Stimulated activated CD8-positive, alpha-beta memory T cell treated with anti-CD3 and anti-CD28 coated beads, Interleukin-7, amount 100 ng/mL, for 24 hours (primary cell): Measurements from ENCODE around the gene MTMR4.
"Not testable (repeated sequence)": the region's sequence is repeated elsewhere in the genome, so short reads cannot be mapped to it uniquely, and the experiment has no call there.

Experiments
- DNase-seq: peaks from one replicate; pipeline ENCODE4 v3.0.0-alpha.2; 2020; ENCODE audit warnings: low read depth

The MTMR4 gene

DNA sequence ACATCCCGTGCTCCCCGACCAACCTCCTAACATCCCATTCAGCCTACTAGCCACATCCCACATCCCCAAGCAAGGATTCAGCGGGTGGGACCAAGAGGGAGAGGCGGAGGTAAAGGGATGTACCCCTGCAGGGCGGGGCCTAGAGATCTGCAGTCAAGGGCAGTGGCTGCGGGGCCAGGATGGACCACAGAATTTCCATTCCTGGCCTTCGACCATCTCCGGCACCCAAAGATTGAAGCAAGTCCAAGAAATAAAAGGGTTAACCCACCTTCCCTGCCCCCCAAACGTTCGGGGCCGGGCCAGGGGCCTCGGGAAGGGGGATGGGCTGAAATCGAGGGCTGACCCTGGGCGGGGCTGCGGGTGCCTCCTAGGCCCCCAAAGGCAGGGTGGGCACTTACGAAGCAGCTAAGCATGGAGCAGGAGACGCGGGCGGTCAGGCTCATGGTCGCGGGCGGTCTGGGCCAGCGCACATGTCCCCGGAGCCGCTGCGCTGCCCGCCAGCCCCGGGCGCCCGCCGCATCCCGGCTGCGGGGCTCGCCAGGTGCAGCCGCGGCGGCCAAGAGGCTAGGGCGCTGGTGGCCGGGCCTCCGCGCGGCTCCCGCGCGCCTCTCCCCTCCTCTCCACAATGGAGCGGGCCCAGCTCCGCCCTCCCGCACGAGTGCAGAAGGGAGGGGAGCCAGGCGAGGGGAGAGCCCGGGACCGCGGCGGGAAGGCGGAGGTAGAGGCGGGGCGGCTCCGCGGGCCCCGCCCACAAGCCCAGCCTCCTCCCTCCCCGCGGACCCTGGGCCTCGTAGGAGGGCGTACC, at the start of gene MTMR4:
Gene MTMR4, minus strand, starts transcription at position 674 of the 805 bp plus-strand sequence. Its CDS starts 231 bp downstream, at position 443.
- peak; percentile 49 for DNase-seq

DNA sequence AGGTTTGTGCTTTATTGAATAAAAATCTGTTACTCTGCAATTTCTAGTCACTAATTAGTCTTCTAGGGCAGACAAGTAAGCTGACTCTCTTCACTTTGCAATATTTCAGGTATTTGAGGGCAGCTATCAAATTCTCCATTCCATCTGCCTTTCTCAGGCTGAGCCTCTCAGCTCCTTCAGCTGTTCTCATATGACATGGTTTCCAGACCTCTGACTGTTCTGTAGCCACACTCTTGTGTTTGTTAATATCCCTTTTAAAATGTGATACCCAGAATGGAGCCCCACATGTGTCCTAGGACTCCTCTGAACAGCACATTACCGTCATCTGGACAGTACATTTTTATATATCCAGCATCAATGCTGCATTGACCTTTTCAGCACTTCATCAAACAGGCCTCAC, 46.1 kb upstream of the MTMR4 start:
- DNase-seq, result no peak

DNA sequence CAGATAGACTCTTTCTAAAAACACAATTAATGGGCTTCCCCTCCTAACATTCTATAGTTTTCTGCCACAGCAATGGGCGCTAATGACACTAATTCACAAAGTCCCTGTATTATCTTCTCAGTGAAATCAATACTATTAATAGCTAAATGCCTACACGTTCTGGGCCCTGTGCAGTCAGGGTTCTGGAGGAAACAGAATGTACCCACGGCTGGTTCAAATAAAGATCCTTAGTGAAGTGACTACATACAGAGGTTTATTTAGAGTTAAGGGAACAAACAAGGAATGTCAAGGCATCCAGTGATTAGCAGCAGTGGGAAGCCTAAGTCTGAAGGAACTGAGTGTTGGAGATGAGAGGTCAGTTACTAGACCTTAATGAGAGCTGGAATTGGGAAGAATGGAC, 43.5 kb upstream of the MTMR4 start:
- no peak for DNase-seq

DNA sequence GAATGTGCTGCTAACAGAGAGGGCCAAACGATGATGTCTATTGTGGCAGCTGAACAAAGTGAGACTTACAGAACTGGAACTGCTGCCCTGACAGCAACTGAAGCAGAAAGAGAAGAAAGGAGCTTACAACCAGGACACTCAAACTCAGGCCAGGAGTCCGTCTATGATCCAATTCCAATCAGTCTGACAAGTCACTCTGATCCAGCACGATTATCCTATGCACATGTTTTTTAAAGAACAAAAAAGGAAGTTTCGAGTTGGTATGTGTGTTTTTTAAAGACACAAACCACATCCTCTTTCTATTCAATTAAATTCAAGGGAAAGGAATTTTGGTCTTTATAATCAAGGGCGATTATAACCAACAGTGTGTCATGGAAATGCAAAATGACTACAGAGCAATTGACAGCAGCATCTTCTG, 42.4 kb upstream of the MTMR4 start:
- no peak for DNase-seq

DNA sequence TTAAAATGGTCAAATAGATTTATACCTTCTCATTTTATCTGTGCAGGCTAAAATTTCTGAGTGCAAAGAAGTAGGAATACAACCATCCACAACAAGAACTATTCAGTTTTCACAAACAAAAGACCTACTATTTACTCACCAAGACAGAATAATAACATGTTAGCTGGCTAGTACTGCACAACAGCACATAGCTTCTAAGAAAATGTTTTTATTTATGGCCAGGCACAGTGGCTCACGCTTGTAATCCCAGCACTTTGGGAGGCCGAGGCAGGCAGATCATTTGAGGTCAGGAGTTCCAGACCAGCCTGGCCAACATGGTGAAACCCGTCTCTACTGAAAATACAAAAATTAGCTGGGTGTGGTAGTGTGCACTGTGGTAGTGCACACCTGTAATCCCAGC, 40.7 kb upstream of the MTMR4 start:
- DNase-seq, result not testable (repeated sequence)

DNA sequence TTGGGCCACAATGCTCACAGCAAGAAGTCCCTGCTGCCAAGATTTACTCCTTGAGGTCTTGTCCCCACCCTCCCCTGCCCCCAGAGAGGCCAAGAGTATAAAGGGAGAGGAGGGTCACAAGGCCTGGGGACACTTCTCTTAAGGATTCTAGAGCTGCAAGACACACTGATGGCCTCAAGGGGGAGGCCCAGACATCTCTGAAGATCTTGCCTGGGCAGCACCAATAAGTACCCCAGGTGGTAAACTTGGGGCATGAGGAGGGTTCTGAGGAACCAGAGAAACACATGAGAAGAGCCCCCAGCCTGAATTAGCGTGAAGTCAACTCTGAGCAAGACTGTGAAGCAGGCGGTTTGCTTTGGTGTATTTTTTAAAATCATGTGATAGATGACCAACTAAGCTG, 26.8 kb upstream of the MTMR4 start:
- no peak for DNase-seq

DNA sequence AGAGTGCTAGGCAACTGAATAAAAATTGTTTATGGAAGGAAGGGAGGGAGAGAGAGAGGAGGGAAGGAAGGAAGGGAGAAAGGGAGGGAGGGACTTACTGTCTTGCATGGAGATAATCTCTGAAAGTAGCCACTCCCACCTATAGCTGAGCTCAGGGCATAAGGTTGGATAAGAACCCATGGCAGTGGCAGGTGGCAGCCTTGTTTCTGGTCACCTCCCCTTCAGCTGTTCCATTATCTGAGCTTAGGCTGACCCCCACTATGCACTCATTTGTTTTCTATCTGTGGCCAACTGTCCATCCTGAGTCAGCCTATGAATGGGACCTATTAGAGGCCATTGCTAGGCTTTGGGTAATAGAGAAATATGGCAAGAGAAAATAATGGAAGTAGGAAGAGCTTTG, 25.3 kb upstream of the MTMR4 start:
- no peak for DNase-seq

DNA sequence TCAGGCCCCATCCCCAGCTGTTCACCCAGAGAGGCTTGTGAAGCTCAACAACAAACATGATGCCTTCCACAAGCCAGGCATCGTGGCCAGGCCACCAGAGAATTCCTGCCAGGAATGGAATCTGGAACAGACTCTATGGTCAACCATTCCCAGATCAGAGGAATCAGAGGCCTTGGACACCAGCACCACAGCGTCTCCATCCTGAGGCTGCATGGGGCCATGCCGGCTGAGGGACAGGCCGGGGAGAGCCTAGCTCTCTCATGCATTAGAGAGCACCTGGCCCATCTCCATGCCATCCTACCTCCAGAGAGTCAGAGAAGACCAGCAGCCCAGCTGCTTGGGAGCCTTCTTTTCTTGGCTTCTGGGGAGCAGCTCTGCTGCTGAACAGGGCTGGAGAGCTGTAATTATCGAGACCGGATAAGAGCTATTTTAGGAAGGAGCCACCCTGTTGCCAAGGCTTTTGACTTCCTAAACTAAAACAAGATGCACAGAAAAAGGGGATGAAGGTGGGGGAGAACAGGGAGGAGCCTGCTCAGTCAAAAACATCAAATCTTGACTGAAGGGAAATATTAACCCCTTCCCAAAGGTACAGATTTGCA, 24.5 kb upstream of the MTMR4 start:
- no peak for DNase-seq

DNA sequence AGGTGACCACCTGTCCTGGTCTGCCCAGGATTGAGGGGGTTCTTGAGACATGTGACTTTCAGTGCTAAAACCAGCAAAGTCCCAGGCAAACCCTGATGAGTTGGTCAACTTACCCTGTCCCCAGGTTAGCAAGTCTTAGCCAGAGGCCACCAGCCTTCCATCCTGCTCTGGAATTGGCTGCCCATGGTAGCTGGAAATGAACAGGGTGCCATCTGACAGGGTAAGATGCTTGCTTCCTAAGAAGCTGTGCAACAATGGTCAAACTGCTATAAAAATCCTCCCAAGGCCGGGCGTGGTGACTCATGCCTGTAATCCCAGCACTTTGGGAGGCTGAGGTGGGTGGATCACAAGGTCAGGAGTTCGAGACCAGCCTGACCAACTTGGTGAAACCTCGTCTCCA, 22.8 kb upstream of the MTMR4 start:
- DNase-seq, result no peak

DNA sequence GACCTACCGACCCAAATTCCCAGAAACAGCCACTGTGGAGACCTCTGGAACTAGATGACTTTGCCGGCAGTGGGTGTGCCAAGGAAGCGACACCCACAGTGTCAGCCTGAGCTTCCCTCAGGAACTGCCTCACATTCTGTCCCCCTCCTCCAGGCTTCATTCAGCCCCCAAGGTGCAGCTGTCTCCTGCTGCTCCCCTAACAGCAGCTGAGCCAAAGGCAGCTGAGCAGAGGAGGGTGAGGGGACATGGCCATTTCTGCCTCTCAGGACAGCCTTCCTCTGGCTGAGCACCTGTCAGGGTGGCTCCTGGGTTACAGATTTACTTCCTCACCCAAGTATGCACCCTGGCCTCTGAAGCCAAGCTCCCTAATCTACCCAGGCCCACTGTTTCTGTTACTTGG, 22.1 kb upstream of the MTMR4 start:
- no peak for DNase-seq

DNA sequence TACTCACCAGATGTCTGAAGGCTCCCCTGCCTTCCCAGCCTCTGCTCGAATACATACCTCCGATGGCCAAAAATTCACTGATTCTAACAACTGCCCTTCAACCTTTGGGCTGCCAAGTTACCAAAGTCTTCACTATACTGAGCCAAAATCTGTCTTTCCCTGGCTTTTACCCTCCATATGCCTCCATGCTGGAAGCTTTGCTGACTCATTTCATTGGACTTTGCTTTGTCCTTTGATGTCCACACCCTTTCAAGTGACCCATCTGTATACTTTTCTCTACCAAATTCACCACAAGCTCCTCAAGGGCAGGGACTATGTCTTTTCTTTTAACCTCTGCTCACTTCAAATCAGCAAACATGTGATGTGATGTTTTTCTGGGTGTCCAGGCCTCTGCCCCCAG, 21.0 kb upstream of the MTMR4 start:
- DNase-seq, result no peak

DNA sequence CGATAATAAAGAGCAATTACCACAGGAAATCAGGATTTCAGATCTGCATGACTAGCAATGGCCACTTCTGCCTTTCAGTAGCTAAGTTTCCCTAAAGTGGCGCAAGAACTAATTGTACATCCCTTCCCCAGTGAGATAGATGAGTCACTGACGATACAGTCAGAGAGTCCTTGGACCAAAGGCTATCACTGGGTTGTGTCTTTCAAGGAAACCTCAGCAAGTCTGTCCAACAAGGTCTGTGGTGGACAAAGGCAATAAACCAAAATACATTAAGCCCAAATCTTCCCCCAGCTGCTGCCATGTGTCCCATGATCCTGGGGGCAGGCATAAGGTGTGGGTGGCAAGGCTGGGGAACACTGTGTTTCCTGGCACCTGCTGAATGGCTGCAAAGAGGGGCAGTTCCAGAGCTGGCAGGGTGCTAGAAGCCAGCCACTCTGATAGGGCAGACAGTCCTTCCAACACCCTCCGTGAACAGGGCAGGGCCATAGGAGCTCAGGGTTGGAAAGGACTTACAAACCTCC, 20.5 kb upstream of the MTMR4 start:
- no peak for DNase-seq

DNA sequence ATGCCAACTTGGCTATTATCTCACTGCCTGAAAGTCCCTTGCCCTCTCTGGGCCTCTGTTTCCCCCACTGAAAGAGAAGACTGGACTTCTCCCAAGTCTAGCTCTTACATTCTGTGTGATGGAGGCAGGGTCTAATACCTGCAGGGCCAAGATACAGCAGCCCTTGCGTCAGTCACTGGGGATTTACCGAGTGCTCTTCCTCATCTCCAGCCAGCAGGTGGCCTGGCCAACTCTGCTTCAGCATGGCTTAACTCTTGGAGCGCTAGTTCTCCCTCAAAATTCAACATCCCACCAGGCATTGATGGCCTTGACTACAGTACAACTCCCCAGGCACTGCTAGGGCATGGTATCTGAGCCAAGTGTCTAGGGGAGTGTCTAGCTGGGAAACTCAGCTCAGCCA, 19.9 kb upstream of the MTMR4 start:
- no peak for DNase-seq

DNA sequence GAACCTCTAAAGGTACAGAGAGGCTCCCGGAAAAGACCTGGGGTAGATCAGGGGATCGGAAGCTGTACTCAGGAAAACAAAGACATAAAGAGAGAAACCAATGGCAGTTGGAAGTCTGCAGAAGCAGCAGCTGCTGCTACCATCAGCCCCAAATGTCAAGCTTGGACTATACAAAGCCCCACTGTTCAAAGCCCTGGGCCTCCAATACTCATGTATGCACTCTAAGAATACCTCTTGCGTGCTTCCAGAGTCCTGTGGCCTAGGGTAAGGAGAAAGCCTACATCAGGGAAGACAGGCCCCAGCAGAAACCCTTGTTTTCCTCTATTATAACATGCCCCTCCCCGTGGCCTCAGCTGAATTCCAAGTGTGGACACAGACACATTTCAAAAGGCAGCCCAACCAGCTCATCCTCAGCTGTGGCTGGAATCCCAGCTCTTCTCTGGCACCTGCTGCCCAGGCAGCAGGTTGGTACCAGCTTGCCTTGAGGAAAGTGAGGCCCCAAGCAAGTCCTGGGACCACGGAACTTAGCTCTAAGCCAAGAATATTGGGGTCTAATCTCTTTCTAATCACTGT, 19.3 kb upstream of the MTMR4 start:
- no peak for DNase-seq

DNA sequence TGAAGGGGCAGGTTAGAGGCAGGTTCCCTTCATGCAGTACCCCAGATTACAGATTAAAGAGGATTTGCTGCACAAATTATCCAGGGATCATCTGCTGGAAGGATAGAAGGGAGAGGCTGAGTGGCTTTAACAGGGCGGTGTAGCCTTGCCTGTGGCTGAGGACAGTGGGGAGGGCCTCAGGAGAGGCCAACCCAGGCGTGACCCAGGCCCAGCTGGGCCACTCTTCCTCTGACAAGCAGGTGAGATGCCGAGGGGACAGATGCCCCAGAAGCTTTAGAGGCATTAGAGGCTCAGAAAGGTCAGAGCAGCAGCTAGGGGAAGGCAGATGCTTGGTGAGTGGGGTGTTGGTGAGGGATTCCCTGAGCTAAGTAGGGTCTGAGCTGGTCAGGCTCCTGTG, 18.1 kb upstream of the MTMR4 start:
- DNase-seq, result no peak

DNA sequence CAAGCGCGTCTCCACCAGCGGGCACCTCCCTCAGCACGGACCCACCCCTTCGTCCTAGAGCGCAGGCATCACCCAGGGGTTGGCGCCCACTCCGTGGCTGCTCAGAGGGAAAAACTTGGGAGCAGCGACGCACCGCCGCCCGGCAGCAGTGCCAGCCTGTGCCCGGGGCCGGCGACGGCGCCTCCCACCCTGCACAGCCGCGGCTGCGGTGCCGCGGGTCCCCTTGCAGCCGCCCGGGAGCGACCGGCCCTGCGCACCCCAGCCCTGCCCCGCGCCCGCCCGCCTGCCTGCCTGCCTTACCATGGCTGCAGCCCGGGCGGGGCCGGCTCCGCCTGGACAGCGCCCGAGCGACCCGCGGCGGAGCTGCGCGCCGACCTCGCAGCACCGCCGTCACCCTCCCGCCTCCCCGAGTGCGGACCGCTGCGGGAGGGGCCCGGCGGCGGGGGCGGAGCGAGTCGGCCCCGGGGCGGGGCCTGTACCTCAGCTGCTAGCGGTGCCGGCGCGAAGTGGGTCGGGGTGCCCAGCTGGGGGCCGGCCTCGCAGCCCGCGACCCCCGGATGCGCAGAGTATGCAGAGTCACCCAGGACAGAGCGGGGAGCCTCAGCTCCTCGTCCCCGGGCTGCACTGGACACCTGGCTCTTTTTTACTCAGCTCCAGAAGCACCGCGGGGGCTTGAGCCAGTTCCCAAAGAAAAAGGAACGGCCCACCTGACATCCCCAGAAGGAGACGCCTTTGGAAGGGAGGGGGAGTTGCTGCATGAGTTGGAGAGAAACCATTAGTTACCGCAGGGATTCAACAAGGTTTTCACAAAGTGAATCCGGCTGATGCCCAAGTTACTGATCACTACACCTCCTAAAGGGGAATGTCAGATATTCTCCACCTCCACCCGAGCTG, 17.5 kb upstream of the MTMR4 start:
- DNase-seq, result no peak

DNA sequence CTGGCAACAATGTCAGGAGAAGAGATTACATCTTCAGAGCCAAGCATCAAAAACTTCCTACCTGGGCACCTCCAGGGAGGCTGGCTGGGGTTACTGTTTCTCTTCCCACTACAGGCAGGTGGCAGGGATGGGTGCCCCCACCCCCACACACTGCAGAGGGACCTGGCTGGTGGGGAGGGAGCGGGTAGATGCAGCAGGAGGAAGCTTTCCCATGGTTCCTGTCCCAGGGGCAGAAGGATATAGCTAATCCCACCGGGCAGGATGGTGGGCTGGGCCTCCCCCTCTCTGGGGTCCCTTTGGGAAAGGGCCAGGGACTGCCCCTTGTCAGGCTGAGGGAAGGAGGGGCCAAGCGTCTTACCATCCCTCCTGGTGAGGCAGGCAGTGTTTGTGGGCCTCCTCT, 16.7 kb upstream of the MTMR4 start:
- no peak for DNase-seq

DNA sequence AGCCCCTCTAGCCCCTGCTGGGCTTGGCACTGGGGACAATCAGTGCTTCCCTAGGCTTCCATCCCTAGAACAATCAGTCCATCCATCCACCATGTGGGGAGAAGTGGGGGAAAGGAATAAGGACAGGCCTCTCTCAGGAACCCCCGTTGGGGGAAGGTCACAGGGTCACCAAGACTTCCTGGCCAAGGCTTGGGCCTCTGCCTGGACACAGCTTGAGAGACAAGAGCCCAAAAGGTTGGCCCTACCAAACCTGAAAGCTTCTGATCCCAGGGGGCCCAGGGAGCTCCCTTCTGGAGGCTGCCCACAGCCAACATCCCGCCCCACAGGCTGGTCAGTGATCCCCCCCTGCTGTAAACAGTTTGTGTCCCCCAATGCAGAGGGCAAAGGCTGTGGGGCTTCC, 16.2 kb upstream of the MTMR4 start:
- no peak for DNase-seq

DNA sequence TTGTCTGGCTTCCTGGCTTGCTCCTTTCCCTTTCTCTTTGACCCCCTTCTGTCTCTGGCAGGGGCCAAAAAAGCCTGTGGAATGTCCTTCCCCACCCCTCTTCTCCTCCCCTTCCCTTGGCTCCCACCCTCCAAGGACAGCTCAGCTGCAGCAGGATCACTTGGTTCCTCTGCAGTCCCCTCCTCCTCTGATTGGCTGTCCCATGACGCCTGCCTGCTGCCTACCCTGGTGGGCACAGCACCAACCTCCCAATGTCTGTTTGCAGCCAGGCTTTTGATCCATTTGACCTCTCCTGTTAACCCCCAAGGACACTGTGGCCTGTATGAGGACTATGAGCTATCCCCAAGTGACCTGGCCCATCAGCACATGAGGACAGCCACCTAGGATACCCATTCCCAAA, 14.8 kb upstream of the MTMR4 start:
- no peak for DNase-seq

DNA sequence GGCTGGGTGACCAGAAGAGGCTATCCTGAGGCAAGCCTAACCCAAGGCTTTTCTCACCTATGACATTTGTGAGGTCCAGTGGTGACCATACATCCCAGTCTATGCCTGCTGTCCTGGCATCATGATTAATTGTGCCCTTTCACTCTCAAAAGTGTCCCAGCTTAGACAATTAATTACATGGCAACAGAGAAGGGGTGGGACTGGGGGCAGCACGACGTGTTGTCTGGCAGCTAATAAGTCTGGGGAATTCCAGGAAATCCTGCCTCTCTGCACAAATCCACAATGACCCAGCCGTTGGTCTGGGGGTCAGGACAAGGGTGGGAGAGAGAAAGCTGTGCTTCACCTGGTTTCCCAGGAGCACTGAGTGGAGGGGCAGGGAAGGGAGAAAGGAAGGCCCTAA, 14.0 kb upstream of the MTMR4 start:
- DNase-seq, result no peak

DNA sequence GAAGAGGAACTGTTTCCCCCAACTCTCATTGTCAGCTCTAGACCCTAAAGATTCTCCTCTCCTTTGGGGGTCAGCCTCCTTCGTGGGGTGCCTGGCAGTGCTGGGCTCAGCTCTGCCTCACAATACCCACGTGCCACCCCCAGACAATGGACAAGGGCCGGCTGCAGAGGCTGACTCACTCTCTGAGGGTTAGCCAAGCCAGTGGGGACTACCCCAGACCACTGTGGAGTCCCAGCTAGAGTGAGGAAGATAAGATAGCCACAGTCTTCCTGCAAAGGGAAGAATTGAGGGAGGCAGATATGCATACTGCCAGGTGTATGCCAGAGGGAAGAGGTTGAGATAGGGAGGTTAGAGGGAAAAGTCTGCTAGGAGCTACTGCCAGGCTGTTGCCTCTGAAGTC, 13.5 kb upstream of the MTMR4 start:
- DNase-seq, result no peak

DNA sequence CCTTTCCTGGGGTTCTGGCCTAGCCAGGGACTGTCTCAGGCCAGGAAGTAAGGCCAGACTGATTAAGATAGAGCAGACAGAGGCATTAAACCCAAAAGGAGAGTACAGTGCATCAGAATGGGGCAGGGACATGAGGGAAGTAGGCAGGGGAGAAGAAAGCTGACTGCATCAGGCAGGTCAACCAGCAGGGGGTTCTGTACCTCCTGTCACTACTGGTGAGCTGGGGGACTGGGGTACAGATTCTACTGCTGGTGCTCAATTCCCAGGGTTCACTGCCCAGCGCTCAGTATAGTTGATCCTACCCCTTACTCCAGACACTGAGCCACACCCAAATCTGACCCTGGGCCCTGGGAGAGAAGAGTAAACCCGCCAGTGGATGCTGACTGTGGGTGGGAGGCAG, 12.9 kb upstream of the MTMR4 start:
- no peak for DNase-seq
